C1 segment of cervical spinal cord (tissue), 14 donors: ENCODE data around the gene UFC1.
"Not testable (repeated sequence)": the region's sequence is repeated elsewhere in the genome, so short reads cannot be mapped to it uniquely, and the experiment has no call there.

Experiments used
- DNase-seq, 14 donors: peaks; one replicate each; lab custom pipeline; 2025; lab: John Stamatoyannopoulos, UW

The UFC1 gene

GRCh38 chr1:161153682-161154337 lies at the start of gene UFC1:
Gene UFC1, plus strand, starts transcription at chr1:161153978. Its CDS starts 20 bp downstream, at chr1:161153998.
- peak in 12 of 14 donors; percentile 39 to 84 (median 73) for DNase-seq

GRCh38 chr1:161106431-161106830 lies 47.3 kb upstream of the UFC1 start:
- no peak for DNase-seq

- DNase-seq = no peak
Observed at GRCh38 chr1:161111117-161111516, 42.7 kb upstream of the UFC1 start.

- DNase-seq = no peak
Observed at GRCh38 chr1:161111527-161111926, 42.3 kb upstream of the UFC1 start.

GRCh38 chr1:161113915-161114314 lies 39.9 kb upstream of the UFC1 start:
- DNase-seq = no peak

- DNase-seq = no peak
Observed at GRCh38 chr1:161114556-161114955, 39.2 kb upstream of the UFC1 start.

- DNase-seq = no peak
Observed at GRCh38 chr1:161115132-161115711, 38.6 kb upstream of the UFC1 start.

- not testable (repeated sequence) for DNase-seq
Observed at GRCh38 chr1:161115961-161116360, 37.8 kb upstream of the UFC1 start.

GRCh38 chr1:161117759-161118581 lies 35.8 kb upstream of the UFC1 start, which contains the start of the genes NIT1 and PFDN2:
Gene NIT1, plus strand, starts transcription at chr1:161118105. Its CDS starts 72 bp downstream, at chr1:161118177.
Gene PFDN2, minus strand, starts transcription at chr1:161118037. Its CDS starts 11 bp downstream, at chr1:161118026.
- peak; percentile 30 to 87 (median 78) for DNase-seq

- peak in 1 of 14 donors; percentile 30 for DNase-seq
Observed at GRCh38 chr1:161119092-161119903, 34.5 kb upstream of the UFC1 start.

- DNase-seq = no peak
Observed at GRCh38 chr1:161121042-161121650, 32.6 kb upstream of the UFC1 start.

- peak in 2 of 14 donors; percentile 8 to 18 for DNase-seq
Observed at GRCh38 chr1:161121834-161122233, 31.9 kb upstream of the UFC1 start.

- DNase-seq = no peak
Observed at GRCh38 chr1:161122967-161123366, 30.8 kb upstream of the UFC1 start.

- DNase-seq = no peak
Observed at GRCh38 chr1:161127649-161128048, 26.1 kb upstream of the UFC1 start.

- DNase-seq = no peak
Observed at GRCh38 chr1:161128591-161129420, 25.0 kb upstream of the UFC1 start.

- DNase-seq = no peak
Observed at GRCh38 chr1:161130266-161130665, 23.5 kb upstream of the UFC1 start.

- DNase-seq = peak in 5 of 14 donors; percentile 6 to 62 (median 39)
Observed at GRCh38 chr1:161131523-161132409, 22.0 kb upstream of the UFC1 start.

GRCh38 chr1:161132410-161133219 lies 21.2 kb upstream of the UFC1 start, which contains the start of gene DEDD:
Gene DEDD, minus strand, starts transcription at chr1:161132667. Its CDS starts 8,205 bp downstream, at chr1:161124462.
- peak; percentile 72 to 98 (median 92) for DNase-seq
